ENCODE measurements around the gene ABHD17A. TPM values are rescaled to one million over a fixed set of nuclear protein-coding genes. Genes with fewer than 3 reads are reported as not detected.

The ABHD17A gene
- polyA plus RNA-seq, 3 donors, result 69.8 to 96.1 (median 79.0) TPM

DNA sequence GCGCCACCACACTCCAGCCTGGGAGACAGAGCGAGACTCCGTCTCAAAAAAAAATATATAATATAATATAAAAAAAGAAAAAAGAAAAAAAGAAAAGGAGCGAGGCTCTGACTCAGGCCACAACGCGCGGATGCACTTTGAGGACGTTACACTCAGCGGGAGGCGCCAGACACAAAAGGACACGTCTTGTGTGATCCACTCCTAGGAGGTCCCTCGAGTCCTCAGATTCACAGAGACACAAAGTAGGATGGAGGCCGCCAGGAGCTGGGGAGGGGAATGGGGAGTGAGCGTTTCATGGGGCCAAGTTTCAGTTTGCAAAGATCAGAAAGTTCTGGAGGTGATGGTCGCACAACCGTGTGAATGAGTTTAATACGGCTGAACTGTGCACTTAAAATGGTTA lies 8.5 kb upstream of the ABHD17A start:
- Mint-ChIP-seq H3K4me3 (no peak overlapping the region), H3K27ac (peak overlapping the region in 5 of 7 donors; percentile 25 to 83 (median 59)), H3K27me3 (ENCODE audit: low read depth in 3 of 3) (peaks cover 0 to 3% (median 0%) of the 10 kb centered on the region in 3 donors), H3K4me1 (peaks cover 35% of the 10 kb centered on the region), H3K36me3 (no peaks in the 10 kb centered on the region), H3K9me3 (peaks cover 0 to 1% (median 0%) of the 10 kb centered on the region in 7 donors)
- Histone ChIP-seq H3K36me3 (replicated peaks in 1 of 2; ENCODE audit: control insufficient read depth in 1 of 2, insufficient read depth in 2 of 2, low read length in 2 of 2) (no peaks in the 10 kb centered on the region), H4K20me1 (ENCODE audit: insufficient read depth, low read length) (no peaks in the 10 kb centered on the region), H3K27ac (ENCODE audit: low read depth in 1 of 2, low read length in 2 of 2) (no peak overlapping the region), H3K4me3 (replicated peaks in 1 of 3; ENCODE audit: low read depth in 2 of 3, low read length in 3 of 3) (no peak overlapping the region), H3K9me3 (replicated peaks in 1 of 2; ENCODE audit: control insufficient read depth in 1 of 2, insufficient read depth in 1 of 2, low read length in 2 of 2) (no peaks in the 10 kb centered on the region), H3K9ac (ENCODE audit: insufficient read depth, low read length, poor library complexity, severe bottlenecking) (no peak overlapping the region), H3K4me1 (ENCODE audit: control insufficient read depth in 1 of 2, insufficient read depth in 2 of 2, low read length in 2 of 2) (peaks cover 39 to 41% of the 10 kb centered on the region in 2 donors), H3K4me2 (replicated peaks; ENCODE audit: extremely low read depth, low read length, poor library complexity, severe bottlenecking) (no peak overlapping the region), H3K27me3 (ENCODE audit: control insufficient read depth in 2 of 2, insufficient read depth in 2 of 2, low read length in 2 of 2) (no peaks in the 10 kb centered on the region), H3K79me2 (ENCODE audit: insufficient read depth, low read length) (no peaks in the 10 kb centered on the region), H2AFZ (ENCODE audit: insufficient read depth, low read depth, low read length, poor library complexity, severe bottlenecking) (no peak overlapping the region)
- TF ChIP-seq, protein P1, sequence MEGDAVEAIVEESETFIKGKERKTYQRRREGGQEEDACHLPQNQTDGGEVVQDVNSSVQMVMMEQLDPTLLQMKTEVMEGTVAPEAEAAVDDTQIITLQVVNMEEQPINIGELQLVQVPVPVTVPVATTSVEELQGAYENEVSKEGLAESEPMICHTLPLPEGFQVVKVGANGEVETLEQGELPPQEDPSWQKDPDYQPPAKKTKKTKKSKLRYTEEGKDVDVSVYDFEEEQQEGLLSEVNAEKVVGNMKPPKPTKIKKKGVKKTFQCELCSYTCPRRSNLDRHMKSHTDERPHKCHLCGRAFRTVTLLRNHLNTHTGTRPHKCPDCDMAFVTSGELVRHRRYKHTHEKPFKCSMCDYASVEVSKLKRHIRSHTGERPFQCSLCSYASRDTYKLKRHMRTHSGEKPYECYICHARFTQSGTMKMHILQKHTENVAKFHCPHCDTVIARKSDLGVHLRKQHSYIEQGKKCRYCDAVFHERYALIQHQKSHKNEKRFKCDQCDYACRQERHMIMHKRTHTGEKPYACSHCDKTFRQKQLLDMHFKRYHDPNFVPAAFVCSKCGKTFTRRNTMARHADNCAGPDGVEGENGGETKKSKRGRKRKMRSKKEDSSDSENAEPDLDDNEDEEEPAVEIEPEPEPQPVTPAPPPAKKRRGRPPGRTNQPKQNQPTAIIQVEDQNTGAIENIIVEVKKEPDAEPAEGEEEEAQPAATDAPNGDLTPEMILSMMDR (IDR thresholded peaks at IDR 0.05), result no peak
- intact Hi-C loops (cut with micrococcal nuclease), result loop anchor here in 1 of 2 donors (10.0 kb wide), 1 partner anchor 151 kb away; no protein-coding TSS in a partner anchor
- 86% methylated on average over 13 of the region's 17 CpGs for WGBS (ENCODE audit: insufficient coverage)
- DNase-seq, result no peak

DNA sequence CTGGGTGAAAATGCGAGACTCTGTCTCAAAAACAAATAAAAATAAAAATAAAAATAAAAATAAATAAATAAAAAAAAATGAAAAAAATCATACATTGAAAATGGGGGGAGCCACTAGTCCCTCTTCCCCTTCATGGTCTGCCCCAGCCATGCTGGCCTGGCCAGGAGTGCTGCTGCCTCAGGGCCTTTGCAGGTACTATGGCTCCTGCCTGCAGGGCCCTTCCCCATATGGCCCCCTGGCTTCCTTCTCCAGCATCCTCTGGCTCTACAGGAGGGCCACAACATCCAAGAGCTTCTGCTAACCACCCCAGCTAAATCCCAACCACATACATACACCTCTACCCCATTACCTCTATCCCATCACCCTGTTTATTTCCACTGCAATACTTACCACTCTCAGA lies 4.6 kb upstream of the ABHD17A start:
- H3K27ac ChIP-seq (ENCODE audit: low read depth in 1 of 2, low read length in 2 of 2), result no peak overlapping the region
- no peak for DNase-seq
- Mint-ChIP-seq H3K9me3 (peaks cover 0 to 1% (median 0%) of the 10 kb centered on the region in 7 donors), H3K4me3 (no peak overlapping the region), H3K4me1 (peaks cover 11% of the 10 kb centered on the region), H3K27ac (no peak overlapping the region), H3K36me3 (no peaks in the 10 kb centered on the region), H3K27me3 (ENCODE audit: low read depth in 3 of 3) (peaks cover 0 to 3% (median 0%) of the 10 kb centered on the region in 3 donors)
- no peaks in the 10 kb centered on the region for H3K36me3 ChIP-seq (replicated peaks in 1 of 2; ENCODE audit: control insufficient read depth in 1 of 2, insufficient read depth in 2 of 2, low read length in 2 of 2)
- no peak overlapping the region for H3K4me2 ChIP-seq (replicated peaks; ENCODE audit: extremely low read depth, low read length, poor library complexity, severe bottlenecking)
- no peak overlapping the region for H2AFZ ChIP-seq (ENCODE audit: insufficient read depth, low read depth, low read length, poor library complexity, severe bottlenecking)
- TF ChIP-seq, protein P1 (IDR thresholded peaks at IDR 0.05), result no peak
- no peaks in the 10 kb centered on the region for H3K9me3 ChIP-seq (replicated peaks in 1 of 2; ENCODE audit: control insufficient read depth in 1 of 2, insufficient read depth in 1 of 2, low read length in 2 of 2)
- H3K79me2 ChIP-seq (ENCODE audit: insufficient read depth, low read length), result peaks cover 2% of the 10 kb centered on the region
- no peak overlapping the region for H3K4me3 ChIP-seq (replicated peaks in 1 of 3; ENCODE audit: low read depth in 2 of 3, low read length in 3 of 3)
- H3K27me3 ChIP-seq (ENCODE audit: control insufficient read depth in 2 of 2, insufficient read depth in 2 of 2, low read length in 2 of 2), result no peaks in the 10 kb centered on the region
- no peak overlapping the region for H3K9ac ChIP-seq (ENCODE audit: insufficient read depth, low read length, poor library complexity, severe bottlenecking)
- intact Hi-C loops (cut with micrococcal nuclease), result loop anchor here in 1 of 2 donors (10.0 kb wide), 1 partner anchor 155 kb away; no protein-coding TSS in a partner anchor
- no CpG with 5 or more reads among the region's 1 CpG for WGBS (ENCODE audit: insufficient coverage)
- no peaks in the 10 kb centered on the region for H4K20me1 ChIP-seq (ENCODE audit: insufficient read depth, low read length)
- H3K4me1 ChIP-seq (ENCODE audit: control insufficient read depth in 1 of 2, insufficient read depth in 2 of 2, low read length in 2 of 2), result peaks cover 11 to 12% of the 10 kb centered on the region in 2 donors

Measured in CD14-positive monocyte (primary cell).